SK-N-SH (cell line): ENCODE data around the gene RELN. TPM values are rescaled to one million over a fixed set of nuclear protein-coding genes. Genes with fewer than 3 reads are reported as not detected.

ENCODE experiments used
- CTCF ChIA-PET: fragments of 300-600, 350-600 bp; formaldehyde crosslinking; extraction: SDS; loops from one replicate; lab custom pipeline; 2021; lab: Yijun Ruan, JAX
- POLR2A ChIA-PET: fragments of 350-600 bp; sonication (Branson Sonifier 250); formaldehyde crosslinking; extraction: SDS; loops from one replicate; lab custom pipeline; 2020; ENCODE audit warnings: antibody characterized with exemption, inconsistent platforms; lab: Yijun Ruan, JAX
- DNase-seq: peaks from one replicate; pipeline ENCODE4 v3.0.0; 2012
- H2AFZ ChIP-seq: fragments of 200-600 bp; sonication (generic); 2 replicates; pipeline ENCODE4 v1.8.1; 2016; ENCODE audit warnings: antibody characterized with exemption, mild to moderate bottlenecking, low read depth
- H3F3A ChIP-seq: fragments of 200-600 bp; sonication (generic); replicated peaks from 2 replicates; pipeline ENCODE3; 2016; ENCODE audit warnings: antibody characterized with exemption, mild to moderate bottlenecking; ENCODE audit not compliant: insufficient read depth
- H3K27ac ChIP-seq, 2 experiments: fragments of 200-500 bp in 1 of 2; fragments of 200-600 bp in 1 of 2; sonication (Bioruptor generic) in 1 of 2; sonication (generic), shearing (Covaris generic) in 1 of 2; 2 replicates each; pipeline versions ENCODE4 v1.5.1 to v1.6.1; 2014 to 2016; ENCODE audit warnings: low read depth in 2 of 2, inconsistent platforms in 1 of 2, low read length in 1 of 2, mild to moderate bottlenecking in 1 of 2, mixed read lengths in 1 of 2
- H3K27me3 ChIP-seq: fragments of 200-600 bp; sonication (generic), shearing (Covaris generic); 2 replicates; pipeline ENCODE4 v1.6.1; 2016; ENCODE audit warnings: mixed run types; ENCODE audit not compliant: insufficient read depth
- H3K36me3 ChIP-seq, 2 experiments: fragments of 200-500 bp in 1 of 2; fragments of 200-600 bp in 1 of 2; sonication (Bioruptor generic) in 1 of 2; sonication (generic) in 1 of 2; replicated peaks in 1 of 2; 2 replicates each; pipeline versions ENCODE3 to v1.5.1; 2014 to 2016; ENCODE audit warnings: low read length in 1 of 2, mild to moderate bottlenecking in 1 of 2; ENCODE audit not compliant: insufficient read depth in 2 of 2, control insufficient read depth in 1 of 2
- H3K4me1 ChIP-seq, 2 experiments: fragments of 200-500 bp in 1 of 2; fragments of 200-600 bp in 1 of 2; sonication (Bioruptor generic) in 1 of 2; sonication (generic), shearing (Covaris generic) in 1 of 2; 2 replicates each; pipeline versions ENCODE4 v1.5.1 to v1.6.1; 2014 to 2016; ENCODE audit warnings: low read depth in 1 of 2, low read length in 1 of 2, mixed run types in 1 of 2; ENCODE audit not compliant: insufficient read depth in 2 of 2, control insufficient read depth in 1 of 2
- H3K4me2 ChIP-seq: fragments of 200-600 bp; sonication (generic), shearing (Covaris generic); 2 replicates; pipeline ENCODE4 v1.6.1; 2017; ENCODE audit warnings: mixed run types
- H3K4me3 ChIP-seq, 2 experiments: fragments of 200-500 bp in 1 of 2; fragments of 200-600 bp in 1 of 2; sonication (Bioruptor generic) in 1 of 2; sonication (generic), shearing (Covaris generic) in 1 of 2; 2 replicates each; pipeline versions ENCODE4 v1.5.1 to v1.8.1; 2014 to 2016; ENCODE audit warnings: low read depth in 2 of 2, inconsistent platforms in 1 of 2, low read length in 1 of 2, mild to moderate bottlenecking in 1 of 2, mixed read lengths in 1 of 2, moderate library complexity in 1 of 2
- H3K79me2 ChIP-seq: fragments of 200-600 bp; sonication (generic); 2 replicates; pipeline ENCODE4 v1.8.1; 2017; ENCODE audit warnings: mild to moderate bottlenecking; ENCODE audit not compliant: insufficient read depth
- H3K9ac ChIP-seq: fragments of 200-600 bp; sonication (generic); 2 replicates; pipeline ENCODE4 v1.6.1; 2017; ENCODE audit warnings: mixed run types
- H3K9me2 ChIP-seq: fragments of 200-600 bp; sonication (generic); 2 replicates; pipeline ENCODE4 v1.6.1; 2017; ENCODE audit warnings: mixed run types
- H3K9me3 ChIP-seq: fragments of 200-600 bp; sonication (generic); 2 replicates; pipeline ENCODE4 v1.6.1; 2017; ENCODE audit warnings: mixed run types, mild to moderate bottlenecking, moderate library complexity
- H4K20me1 ChIP-seq: fragments of 200-600 bp; sonication (generic); 2 replicates; pipeline ENCODE4 v1.6.1; 2017; ENCODE audit warnings: mild to moderate bottlenecking, mixed run types; ENCODE audit not compliant: insufficient read depth
- CHD2 ChIP-seq: fragments of 150-350 bp; IDR thresholded peaks from 2 replicates; pipeline ENCODE4 v1.6.1; 2018; ENCODE audit warnings: low read length; ENCODE audit not compliant: partially characterized antibody
- EP300 ChIP-seq, 2 experiments: IDR thresholded peaks; 2 replicates each; pipeline versions ENCODE4 v1.4.0 to v1.6.1; 2012; ENCODE audit warnings: borderline replicate concordance in 1 of 2, low read depth in 1 of 2, low read length in 1 of 2
- FOSL2 ChIP-seq: IDR thresholded peaks from 2 replicates; pipeline ENCODE4 v1.4.0; 2012; ENCODE audit warnings: low read depth, mild to moderate bottlenecking, moderate library complexity, borderline replicate concordance
- FOXM1 ChIP-seq: IDR thresholded peaks from 2 replicates; pipeline ENCODE4 v1.4.0; 2012; ENCODE audit warnings: low read depth, mild to moderate bottlenecking
- MEF2A ChIP-seq: IDR thresholded peaks from 2 replicates; pipeline ENCODE4 v1.4.0; 2012; ENCODE audit warnings: low read depth, borderline replicate concordance
- NRF1 ChIP-seq: IDR thresholded peaks from 2 replicates; pipeline ENCODE4 v1.6.1; 2012; ENCODE audit warnings: low read depth, mild to moderate bottlenecking, low read length
- POLR2AphosphoS5 ChIP-seq: IDR thresholded peaks from 2 replicates; pipeline ENCODE4 v1.6.1; 2012; ENCODE audit warnings: low read depth, low read length
- RAD21 ChIP-seq: IDR thresholded peaks from 2 replicates; pipeline ENCODE4 v1.6.1; 2012; ENCODE audit warnings: mild to moderate bottlenecking, low read length
- RFX5 ChIP-seq: IDR thresholded peaks from 2 replicates; pipeline ENCODE4 v1.6.1; 2012; ENCODE audit warnings: mild to moderate bottlenecking, improper control_type of control experiment, low read length
- SMC3 ChIP-seq: IDR thresholded peaks from 2 replicates; pipeline ENCODE4 v1.6.1; 2012; ENCODE audit warnings: low read depth, low read length, improper control_type of control experiment
- TEAD4 ChIP-seq: IDR thresholded peaks from 2 replicates; pipeline ENCODE4 v1.4.0; 2012; ENCODE audit warnings: mild to moderate bottlenecking, borderline replicate concordance; ENCODE audit not compliant: insufficient read depth
- WGBS: methylation state at CpG from one replicate; pipeline ENCODE4 v1.1.6; 2017; ENCODE audit warnings: low lambda C conversion rate; 5-methylcytosine and 5-hydroxymethylcytosine counted together
- polyA plus RNA-seq, 3 experiments: library from polyadenylated mRNA; depleted of rRNA; stranded (reverse); fragments of >200 nt; gene quantifications; 2 replicates each; pipeline ENCODE4 v1.2.3, GENCODE V29; 2012
- TF ChIP-seq, protein P1 (sequence below): fragments of 150-350 bp; IDR thresholded peaks from 2 replicates; pipeline ENCODE4 v1.6.1; 2016; ENCODE audit warnings: mild to moderate bottlenecking, low read depth, low read length
- TF ChIP-seq, protein P2 (sequence below): fragments of 200-600 bp; sonication (generic); IDR thresholded peaks from 2 replicates; pipeline ENCODE4 v1.6.1; 2017; ENCODE audit warnings: antibody characterized with exemption, mild to moderate bottlenecking, moderate library complexity
- TF ChIP-seq, protein P3 (sequence below): IDR thresholded peaks from 2 replicates; pipeline ENCODE4; 2012

Gene RELN
- polyA plus RNA-seq, 1 of the 3 experiments (the other 2 are of a cell fraction), result 0.02 TPM

DNA sequence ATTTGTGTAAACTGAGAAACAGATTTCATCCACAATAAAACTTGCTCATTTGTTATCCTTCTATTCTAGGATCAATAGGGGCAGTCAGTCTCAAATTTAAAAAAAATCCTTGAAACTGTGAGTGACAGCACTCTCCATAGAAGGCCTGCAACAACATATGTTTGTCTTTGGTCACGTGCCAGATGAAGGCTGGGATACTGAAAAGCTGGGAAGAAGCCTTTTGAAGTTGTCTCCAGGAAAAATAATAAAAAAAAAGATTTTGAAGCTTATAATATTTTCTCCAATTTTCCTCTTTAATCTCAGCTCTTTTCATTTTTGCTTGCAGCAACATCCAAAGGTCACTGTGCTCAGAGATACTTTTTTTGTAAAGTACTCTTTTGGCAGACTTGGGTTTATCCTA lies 414.9 kb downstream of the RELN start:
- TF ChIP-seq MEF2A (no peak), CHD2 (no peak), TEAD4 (no peak), NRF1 (no peak), FOSL2 (no peak), FOXM1 (no peak), EP300 (IDR thresholded peaks at IDR 0.05; ENCODE audit: borderline replicate concordance in 1 of 2, low read depth in 1 of 2, low read length in 1 of 2) (no peak), POLR2AphosphoS5 (no peak)
- TF ChIP-seq, protein P1, sequence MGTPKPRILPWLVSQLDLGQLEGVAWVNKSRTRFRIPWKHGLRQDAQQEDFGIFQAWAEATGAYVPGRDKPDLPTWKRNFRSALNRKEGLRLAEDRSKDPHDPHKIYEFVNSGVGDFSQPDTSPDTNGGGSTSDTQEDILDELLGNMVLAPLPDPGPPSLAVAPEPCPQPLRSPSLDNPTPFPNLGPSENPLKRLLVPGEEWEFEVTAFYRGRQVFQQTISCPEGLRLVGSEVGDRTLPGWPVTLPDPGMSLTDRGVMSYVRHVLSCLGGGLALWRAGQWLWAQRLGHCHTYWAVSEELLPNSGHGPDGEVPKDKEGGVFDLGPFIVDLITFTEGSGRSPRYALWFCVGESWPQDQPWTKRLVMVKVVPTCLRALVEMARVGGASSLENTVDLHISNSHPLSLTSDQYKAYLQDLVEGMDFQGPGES, result no peak
- TF ChIP-seq, protein P2, sequence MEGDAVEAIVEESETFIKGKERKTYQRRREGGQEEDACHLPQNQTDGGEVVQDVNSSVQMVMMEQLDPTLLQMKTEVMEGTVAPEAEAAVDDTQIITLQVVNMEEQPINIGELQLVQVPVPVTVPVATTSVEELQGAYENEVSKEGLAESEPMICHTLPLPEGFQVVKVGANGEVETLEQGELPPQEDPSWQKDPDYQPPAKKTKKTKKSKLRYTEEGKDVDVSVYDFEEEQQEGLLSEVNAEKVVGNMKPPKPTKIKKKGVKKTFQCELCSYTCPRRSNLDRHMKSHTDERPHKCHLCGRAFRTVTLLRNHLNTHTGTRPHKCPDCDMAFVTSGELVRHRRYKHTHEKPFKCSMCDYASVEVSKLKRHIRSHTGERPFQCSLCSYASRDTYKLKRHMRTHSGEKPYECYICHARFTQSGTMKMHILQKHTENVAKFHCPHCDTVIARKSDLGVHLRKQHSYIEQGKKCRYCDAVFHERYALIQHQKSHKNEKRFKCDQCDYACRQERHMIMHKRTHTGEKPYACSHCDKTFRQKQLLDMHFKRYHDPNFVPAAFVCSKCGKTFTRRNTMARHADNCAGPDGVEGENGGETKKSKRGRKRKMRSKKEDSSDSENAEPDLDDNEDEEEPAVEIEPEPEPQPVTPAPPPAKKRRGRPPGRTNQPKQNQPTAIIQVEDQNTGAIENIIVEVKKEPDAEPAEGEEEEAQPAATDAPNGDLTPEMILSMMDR, result no peak
- Histone ChIP-seq H3K4me2 (no peak overlapping the region), H3K27ac (no peak overlapping the region), H3K4me3 (no peak overlapping the region), H3K9ac (no peak overlapping the region), H3K9me2 (no peaks in the 10 kb centered on the region), H3K9me3 (no peaks in the 10 kb centered on the region), H3K27me3 (no peaks in the 10 kb centered on the region), H4K20me1 (no peaks in the 10 kb centered on the region), H3K79me2 (no peaks in the 10 kb centered on the region), H2AFZ (no peak overlapping the region; the same call in 1 of the 2 replicates), H3K36me3 (no peaks in the 10 kb centered on the region), H3F3A (no peaks in the 10 kb centered on the region), H3K4me1 (no peaks in the 10 kb centered on the region)
- 15% methylated on average over 1 of the region's 1 CpG for WGBS
- DNase-seq, result no peak
- ChIA-PET POLR2A (interaction anchor here (0.8 kb wide), 1 partner anchor 594 kb away, joined by 4 read pairs; no protein-coding TSS in a partner anchor), CTCF (interaction anchor here (0.9 to 8.3 kb wide), 39 partner anchors 10 to 1344 kb away, joined by 3 to 94 read pairs (median 5); partner anchors contain the start of gene SLC26A5)

DNA sequence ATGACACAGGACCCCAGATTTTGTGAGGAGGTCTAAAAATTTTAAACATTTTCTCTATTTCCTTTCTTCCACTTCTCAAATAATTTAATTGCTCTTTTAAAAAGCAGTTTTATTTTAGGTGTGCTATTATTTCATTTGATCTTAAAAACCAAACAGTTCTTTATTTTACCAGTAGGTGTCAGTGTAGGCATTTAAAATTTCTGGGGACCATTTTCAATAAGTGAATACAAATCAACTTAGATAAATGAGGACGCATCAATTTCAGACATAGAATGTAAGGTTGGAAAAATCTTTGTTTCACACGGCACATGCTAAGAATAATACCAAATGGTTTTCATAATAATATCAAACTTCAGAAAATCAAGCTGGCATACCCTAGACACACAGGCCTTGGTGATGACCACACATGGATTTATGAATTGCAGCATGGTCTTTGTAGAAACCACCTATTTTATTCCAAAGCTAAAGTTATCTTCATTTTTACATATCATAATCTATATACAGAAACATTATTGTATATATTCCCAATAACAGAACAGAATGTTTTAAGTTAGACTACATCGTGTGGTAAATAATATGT lies 415.9 kb downstream of the RELN start:
- H2AFZ ChIP-seq, result no peak overlapping the region
- H3K27me3 ChIP-seq, result no peaks in the 10 kb centered on the region
- no peaks in the 10 kb centered on the region for H3K4me1 ChIP-seq
- H3K9me2 ChIP-seq, result no peaks in the 10 kb centered on the region
- no peaks in the 10 kb centered on the region for H3K36me3 ChIP-seq
- WGBS, result 39% methylated on average over 3 of the region's 3 CpGs
- no peaks in the 10 kb centered on the region for H4K20me1 ChIP-seq
- H3K4me3 ChIP-seq, result no peak overlapping the region; a peak in 1 of 4 replicates
- no peaks in the 10 kb centered on the region for H3K79me2 ChIP-seq
- ChIA-PET POLR2A (no interaction called here), CTCF (interaction anchor here (0.6 to 8.3 kb wide), 77 partner anchors 9 to 1345 kb away, joined by 3 to 94 read pairs (median 4); partner anchors contain the start of gene SLC26A5)
- H3K9me3 ChIP-seq, result no peaks in the 10 kb centered on the region
- no peak overlapping the region for H3K27ac ChIP-seq
- no peaks in the 10 kb centered on the region for H3F3A ChIP-seq
- H3K9ac ChIP-seq, result no peak overlapping the region
- H3K4me2 ChIP-seq, result no peak overlapping the region
- peak; percentile 27 for DNase-seq
- TF ChIP-seq RAD21, result peak; percentile 85
- TF ChIP-seq, protein P3, sequence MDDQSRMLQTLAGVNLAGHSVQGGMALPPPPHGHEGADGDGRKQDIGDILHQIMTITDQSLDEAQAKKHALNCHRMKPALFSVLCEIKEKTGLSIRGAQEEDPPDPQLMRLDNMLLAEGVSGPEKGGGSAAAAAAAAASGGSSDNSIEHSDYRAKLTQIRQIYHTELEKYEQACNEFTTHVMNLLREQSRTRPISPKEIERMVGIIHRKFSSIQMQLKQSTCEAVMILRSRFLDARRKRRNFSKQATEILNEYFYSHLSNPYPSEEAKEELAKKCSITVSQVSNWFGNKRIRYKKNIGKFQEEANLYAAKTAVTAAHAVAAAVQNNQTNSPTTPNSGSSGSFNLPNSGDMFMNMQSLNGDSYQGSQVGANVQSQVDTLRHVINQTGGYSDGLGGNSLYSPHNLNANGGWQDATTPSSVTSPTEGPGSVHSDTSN, result no peak
- TF ChIP-seq RFX5, result no peak
- TF ChIP-seq, protein P2, result peak; percentile 95
- peak; percentile 62 for TF ChIP-seq SMC3
